HG03139 (cell line): ENCODE results near the gene CCDC170.
"Not testable (repeated sequence)": the region's sequence is repeated elsewhere in the genome, so short reads cannot be mapped to it uniquely, and the experiment has no call there.

ENCODE experiments used
- ATAC-seq: cut with Tn5 transposase; IDR thresholded peaks from one replicate; pipeline ENCODE4 v1.9.1; 2021; ENCODE audit not compliant: unreplicated experiment

Gene CCDC170, protein sequence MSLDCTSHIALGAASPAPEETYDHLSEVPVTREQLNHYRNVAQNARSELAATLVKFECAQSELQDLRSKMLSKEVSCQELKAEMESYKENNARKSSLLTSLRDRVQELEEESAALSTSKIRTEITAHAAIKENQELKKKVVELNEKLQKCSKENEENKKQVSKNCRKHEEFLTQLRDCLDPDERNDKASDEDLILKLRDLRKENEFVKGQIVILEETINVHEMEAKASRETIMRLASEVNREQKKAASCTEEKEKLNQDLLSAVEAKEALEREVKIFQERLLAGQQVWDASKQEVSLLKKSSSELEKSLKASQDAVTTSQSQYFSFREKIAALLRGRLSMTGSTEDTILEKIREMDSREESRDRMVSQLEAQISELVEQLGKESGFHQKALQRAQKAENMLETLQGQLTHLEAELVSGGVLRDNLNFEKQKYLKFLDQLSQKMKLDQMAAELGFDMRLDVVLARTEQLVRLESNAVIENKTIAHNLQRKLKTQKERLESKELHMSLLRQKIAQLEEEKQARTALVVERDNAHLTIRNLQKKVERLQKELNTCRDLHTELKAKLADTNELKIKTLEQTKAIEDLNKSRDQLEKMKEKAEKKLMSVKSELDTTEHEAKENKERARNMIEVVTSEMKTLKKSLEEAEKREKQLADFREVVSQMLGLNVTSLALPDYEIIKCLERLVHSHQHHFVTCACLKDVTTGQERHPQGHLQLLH

DNA sequence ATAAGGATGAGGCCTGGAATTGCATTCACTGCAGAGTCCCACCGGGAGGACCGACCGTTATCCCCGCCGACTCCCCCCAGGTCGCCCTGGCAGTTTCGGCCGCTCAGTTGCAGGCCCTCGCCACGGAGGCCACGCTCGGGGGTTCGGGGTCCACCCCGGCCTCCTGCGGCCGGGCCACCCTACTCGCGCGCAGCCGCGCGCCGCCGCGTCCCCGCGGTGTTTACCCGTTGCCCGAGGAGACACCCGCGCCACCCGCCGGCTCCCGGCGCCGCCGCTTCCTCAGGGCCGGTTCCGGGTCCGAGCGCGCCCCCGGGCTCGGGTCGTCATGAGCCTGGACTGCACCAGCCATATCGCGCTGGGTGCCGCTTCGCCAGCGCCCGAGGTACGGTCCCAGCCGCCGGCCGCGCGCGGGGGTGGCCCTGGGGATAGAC is at the start of gene CCDC170:
Gene CCDC170, plus strand, starts transcription at position 214 of the 431 bp plus-strand sequence. Its CDS starts 112 bp downstream, at position 326.
- ATAC-seq = no peak

DNA sequence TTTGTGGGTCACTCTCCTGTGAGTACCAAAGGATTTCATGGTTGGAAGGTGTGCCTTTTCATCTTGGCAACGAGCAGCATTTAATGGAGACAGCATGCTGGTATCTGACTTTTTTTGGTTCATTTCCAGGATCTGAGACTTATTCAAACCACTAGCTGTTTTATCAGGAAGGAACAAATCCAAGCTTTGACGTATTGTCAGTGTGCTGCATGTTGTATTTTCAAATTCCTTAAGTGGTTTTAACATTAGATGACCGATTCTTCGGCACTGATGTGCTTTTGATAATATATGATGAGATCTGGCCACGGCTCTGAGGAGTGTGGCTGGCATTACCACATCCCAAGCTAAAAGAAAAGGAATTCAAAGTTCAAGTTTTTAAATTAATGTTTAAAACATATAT is 48.3 kb upstream of the CCDC170 start:
- ATAC-seq = no peak

DNA sequence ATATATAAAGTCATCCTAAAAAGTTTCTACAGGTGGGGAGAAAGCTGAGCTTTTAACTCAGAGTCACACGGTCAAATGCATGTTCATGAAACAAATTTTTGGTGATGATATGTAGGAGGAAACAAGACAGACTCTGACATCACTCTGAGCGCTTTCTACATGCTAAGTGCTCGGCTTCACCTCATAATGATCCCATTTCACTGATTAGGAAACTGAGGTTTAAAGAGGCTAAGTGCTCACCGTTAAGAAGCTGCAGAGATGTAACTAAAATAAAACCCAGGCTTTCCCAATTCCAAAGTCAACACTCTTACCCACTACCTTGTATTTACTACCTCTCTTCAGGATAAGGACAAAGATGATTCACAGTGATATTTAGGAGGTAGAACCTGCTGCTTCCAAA is 46.6 kb upstream of the CCDC170 start:
- no peak for ATAC-seq

DNA sequence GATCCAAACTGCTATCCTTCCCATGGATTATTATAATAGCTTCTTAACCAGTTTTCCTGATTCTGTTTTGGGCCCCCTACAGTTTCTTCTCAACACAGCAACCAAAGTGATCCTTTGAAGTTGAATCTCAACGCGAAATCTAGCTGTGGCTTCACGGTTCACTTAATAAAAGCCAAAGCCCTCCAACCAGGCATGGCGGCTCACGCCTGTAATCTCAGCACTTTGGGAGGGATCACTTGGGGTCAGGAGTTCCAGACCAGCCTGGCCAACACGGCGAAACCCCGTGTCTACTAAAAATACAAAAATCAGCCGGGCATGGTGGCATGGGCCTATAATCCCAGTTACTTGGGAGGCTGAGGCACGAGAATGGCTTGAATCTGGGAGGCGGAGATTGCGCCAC is 45.2 kb upstream of the CCDC170 start:
- no peak for ATAC-seq

DNA sequence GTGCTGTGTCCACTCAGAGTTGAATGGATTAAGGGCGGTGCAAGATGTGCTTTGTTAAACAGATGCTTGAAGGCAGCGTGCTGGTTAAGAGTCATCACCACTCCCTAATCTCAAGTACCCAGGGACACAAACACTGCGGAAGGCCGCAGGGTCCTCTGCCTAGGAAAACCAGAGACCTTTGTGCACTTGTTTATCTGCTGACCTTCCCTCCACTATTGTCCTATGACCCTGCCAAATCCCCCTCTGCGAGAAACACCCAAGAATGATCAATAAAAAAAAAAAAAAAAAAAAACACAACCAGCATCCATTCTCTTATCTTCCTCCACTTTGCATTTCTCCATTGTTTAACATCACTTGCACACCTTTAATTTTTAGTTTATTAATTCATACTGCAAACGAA is 42.9 kb upstream of the CCDC170 start:
- ATAC-seq = not testable (repeated sequence)

DNA sequence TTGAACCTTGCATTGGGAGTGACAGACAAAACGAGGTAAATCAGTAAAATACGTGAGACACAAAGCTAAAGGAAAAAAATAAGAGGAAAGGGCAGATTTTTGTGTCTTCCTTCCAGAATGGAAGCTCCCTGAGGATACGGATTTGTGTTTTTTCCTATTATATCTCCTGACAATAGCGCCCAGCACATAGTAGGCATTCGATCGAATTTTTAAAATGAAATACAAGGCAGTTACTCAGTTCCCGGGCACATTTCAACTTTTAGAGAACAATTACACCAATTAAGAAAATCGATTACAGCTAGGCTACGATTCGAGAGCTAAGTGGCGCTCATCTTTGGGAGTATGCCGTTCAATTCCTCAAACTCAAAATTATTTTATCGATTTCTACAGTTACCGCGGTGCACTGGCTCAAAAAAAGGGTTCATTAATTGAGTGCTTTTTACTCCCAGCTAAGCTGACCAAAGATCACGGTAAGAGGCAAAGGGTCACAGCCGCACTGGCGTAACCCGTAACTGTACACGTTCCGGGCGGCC is 42.3 kb upstream of the CCDC170 start:
- ATAC-seq = no peak

DNA sequence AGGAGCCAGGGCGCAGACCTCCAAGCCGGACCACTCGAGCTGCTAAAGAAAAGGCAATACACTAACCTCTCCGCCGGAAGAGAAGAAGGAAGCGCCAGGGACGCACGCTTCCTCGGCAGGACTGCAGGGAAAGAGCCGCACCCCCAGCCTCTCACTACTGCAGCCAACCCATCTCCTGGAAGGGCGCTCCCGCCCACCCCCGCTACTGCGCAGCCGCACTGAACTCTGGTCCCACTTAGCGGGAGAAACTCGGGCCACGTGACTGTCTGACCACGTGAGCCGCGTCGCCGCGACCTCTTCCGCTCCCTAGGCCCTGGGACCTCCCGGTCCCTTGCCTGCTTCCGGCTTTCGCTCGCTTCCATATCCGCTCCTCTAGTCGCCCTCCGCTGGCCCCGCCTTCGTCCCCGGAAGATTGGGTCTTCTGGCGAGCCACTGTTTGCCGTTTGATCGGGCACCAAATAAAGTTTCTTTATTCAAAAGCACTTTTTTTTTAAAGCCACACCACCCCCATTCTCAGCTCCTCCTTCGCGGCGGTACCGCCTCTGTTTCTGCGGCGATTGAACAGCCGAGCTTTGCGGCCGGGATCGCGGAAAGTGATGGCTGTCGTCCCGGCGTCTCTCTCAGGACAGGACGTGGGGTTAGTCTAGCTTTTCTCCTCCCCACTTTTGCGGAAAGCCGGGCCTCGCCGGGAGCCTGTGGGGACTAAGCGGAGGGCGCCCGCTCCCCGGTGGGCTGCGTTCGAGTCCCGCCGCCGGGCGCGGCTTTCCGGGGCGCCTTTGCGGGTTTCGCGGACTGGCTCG is 41.7 kb upstream of the CCDC170 start, which contains the start of gene RMND1:
Gene RMND1, minus strand, starts transcription at position 177 of the 800 bp plus-strand sequence. CDS start 6,315 bp downstream, outside the sequence.
- ATAC-seq = peak; percentile 96

DNA sequence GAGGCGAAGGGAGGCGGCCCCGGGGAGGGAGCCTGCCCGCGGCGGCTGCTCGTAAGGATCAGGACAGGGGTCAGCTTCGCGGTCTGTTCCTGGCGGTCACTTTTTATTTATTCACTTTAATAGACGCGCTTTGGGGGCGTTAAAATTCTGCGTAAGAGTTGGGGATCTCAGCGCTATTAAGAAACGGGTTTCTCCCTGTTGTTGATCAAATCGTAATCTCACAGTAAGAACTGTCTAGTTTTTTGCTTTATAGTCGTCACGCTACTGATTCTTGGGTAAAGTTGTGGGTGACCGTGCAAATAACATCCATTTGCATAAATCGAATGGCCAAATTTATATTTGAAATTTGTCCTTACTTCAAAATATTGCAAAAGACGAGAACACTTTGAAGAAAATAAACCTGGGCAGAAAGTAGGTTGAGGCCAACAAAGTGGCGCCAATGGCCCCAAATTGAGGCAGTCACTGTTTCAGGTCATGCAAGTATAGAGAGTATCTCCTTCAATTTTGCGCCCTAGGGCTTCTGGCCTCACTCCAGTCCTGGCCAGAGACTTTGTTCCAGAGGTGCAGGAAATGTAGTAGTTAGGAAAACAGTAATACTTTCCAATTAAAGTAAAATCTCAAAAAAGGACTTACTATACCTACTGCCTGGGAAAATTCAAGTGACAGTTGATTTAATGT is 40.9 kb upstream of the CCDC170 start:
- no peak for ATAC-seq

DNA sequence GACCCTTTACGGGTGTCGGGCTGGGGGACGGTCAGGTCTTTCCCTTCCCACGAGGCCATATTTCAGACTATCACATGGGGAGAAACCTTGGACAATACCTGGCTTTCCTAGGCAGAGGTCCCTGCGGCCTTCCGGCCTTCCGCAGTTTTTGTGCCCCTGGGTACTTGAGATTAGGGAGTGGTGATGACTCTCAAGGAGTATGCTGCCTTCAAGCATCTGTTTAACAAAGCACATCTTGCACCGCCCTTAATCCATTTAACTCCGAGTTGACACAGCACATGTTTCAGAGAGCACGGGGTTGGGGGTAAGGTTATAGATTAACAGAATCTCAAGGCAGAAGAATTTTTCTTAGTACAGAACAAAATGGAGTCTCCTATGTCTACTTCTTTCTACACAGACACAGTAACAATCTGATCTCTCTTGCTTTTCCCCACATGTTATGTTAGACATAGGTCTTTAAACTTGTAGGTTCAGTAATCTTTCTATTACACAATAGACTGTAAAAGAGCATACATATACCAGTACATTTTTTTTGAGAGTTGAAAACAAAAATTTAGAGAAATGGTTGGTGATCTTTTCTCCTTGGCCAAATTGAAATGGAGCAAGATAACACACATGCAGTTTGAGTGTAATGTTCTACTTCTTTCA is 37.9 kb upstream of the CCDC170 start:
- ATAC-seq = not testable (repeated sequence)

DNA sequence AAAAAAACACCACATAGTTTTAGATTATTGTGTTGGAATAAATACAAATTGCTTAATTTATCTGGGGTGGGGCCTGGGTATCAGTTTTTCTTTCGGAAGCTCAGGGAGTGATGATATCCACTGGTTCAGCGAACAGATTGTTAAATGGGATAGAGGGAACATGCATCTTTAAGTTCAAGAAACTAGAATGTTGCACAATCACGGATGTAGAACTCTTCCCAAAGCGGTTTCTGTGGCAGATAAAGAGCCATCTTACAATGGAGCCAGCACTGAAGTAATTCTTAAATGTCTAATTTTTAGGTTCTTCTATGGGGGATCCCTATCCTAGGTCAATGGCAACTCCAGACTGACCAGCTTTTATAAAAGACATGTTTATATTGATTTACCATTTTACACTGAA is 32.1 kb upstream of the CCDC170 start:
- ATAC-seq = no peak

DNA sequence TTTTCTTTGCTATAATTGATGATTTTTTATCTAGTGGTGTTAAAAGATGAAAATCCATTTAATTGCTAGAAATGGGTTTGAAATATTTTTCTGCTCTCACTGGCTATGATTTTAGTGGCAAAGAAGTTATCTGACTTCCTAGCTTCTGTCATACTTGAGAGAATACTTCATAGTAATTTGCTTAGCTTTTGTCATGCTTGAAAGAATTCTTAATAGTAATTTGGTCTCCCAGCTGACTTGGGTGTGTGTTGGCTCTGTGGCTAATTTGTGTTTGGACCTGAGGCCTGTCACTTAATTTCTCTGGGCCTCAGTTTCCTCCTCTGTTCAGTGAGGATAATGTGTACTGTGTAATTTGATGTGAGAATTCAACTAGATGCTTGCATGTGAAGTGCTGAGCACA is 29.1 kb upstream of the CCDC170 start:
- ATAC-seq = no peak

DNA sequence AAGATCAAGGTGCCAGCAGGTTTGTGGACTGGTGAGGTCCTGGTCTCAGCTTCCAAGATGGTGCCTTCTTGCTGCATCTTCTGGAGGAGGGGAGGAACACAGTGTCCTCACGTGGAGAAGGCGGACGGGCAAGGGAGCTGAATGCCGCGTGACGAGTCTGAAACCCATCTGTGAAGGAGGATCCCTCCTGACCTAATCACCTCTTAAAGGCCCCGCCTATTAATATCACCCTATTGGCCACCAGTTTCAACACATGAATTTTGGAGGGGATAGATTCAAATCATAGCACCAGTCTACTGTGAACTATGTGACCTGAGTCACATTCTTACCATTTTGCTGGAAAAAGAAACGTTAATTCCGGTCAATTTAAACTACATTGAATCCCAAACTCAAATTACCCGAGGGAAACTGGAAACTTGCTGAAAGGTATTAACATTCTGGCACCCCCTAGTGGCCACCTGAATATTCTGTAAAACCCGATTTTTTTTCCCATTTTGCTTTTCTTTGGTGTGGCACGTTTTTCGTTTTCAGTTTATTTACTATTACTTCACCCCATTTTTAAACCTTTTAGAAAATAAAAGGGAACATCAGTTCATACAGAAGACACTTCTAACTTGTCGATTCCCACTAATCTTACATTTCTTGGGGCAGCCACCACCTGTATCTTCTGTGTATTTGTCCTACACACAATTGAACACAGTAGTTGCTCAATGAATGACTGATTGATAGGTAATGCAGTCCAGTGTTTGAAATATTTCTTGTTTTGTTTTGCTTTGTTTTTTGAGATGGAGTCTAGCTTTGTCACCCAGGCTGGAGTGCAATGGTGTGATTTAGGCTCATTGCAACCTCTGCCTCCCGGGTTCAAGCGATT is 17.9 kb upstream of the CCDC170 start:
- no peak for ATAC-seq

DNA sequence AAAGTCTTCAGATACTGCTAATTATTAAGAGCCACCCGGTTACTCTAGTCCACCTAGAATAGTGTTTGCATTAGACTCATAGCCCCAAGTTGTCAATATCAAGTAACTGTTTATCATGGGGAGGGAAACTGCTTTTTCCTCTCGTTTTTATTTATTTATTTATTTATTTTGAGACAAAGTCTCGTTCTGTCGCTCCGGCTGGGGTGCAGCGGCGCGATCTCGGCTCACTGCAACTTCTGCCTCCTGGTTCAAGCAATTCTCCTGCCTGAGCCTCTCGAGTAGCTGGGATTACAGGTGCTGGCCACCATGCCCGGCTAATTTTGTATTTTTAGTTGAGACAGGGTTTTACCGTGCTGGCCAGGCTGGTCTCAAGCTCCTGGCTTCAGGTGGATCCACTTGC is 16.1 kb upstream of the CCDC170 start:
- ATAC-seq = no peak

DNA sequence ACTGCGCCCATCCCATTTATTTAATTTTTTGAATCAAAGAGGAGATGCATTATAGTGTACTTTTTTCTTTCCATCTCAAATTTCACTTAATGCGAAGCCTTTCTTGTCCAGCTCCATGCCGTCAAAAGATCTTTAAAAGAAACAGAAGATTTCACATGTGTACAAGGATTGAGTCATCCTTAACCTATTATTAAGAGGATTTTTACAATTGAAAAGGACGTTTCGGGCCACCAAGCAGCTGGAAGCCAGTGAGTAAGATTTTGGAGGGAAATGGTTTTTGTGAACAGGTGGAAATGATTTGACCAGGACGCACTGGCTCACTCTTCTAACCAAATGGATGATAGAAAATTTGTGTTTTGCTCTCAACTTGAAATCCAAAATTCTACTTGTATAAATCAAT is 15.1 kb upstream of the CCDC170 start:
- no peak for ATAC-seq

DNA sequence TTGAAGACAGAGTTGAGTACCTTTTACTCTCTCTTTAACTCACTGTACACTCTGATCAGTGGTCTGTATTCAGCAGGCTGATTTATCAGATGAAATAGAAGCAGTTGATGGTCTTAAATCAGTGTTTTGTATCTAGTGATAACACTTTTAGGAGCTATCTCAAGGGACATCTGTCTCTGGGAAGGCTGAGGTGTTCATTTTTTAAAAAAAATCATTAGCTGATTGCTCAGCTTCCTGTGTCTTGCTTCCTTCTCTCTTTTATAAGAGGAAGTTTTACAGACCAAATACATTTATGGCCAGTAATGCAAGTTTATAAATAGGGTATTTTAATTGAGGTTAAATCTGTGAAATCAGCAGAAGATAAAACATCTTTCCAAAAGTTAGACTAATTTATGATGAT is 12.0 kb upstream of the CCDC170 start:
- ATAC-seq = no peak

DNA sequence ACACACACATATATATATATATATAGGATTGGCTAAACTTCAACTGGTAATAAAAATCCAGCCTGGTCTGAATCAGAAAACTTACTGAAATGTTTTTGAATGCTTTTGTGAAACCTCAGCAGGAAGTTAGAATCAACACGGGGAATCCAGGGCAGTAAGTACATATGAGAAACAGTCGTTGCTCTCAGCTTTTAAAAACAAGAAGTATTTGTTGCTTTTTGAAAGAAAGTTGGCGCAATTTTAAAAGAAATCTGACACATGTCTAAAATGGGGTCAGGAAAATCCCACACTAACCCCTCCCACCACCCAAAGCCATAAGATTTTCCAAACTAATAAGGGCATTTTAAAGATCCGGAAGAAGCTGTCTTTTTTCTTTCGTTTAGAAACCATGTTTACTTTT is 11.5 kb upstream of the CCDC170 start:
- no peak for ATAC-seq

DNA sequence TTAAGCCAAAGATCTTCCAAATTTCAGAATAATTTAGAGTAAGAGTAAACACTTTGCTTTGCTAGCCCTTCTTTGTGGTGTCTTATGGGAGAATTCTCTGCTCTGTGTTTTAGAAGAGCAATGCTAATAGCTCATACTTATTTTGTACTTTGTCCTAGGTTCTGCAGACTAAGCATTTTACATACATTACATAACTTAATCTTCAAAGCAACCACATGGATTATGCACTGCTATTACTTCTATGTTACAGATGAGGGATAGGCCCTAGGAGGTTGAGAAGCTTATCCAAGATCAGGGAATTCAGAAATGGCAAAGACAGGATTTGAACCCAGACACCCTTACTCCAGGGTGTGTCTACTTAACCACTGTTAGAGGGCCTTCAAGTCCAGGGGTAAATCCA is 9.8 kb upstream of the CCDC170 start:
- no peak for ATAC-seq

DNA sequence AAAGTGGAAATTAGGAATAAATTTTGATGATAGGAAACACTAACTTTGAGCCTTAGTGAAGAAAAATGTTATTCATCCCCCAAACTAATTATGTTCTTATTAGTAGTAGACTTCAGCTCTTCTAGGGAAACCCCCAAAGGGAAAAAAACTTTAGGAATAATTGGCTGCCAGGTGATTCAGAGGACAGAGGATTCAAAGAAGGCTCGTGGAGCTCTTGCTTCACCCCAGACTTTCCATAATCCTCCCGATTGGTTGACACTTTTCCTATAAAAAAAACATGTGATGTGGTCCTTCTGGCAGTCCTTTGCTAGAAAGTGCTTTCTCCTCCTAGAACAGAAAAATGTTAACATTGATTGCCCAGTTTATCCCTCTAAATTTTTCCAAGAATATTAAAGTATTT is 5.6 kb upstream of the CCDC170 start:
- ATAC-seq = no peak

DNA sequence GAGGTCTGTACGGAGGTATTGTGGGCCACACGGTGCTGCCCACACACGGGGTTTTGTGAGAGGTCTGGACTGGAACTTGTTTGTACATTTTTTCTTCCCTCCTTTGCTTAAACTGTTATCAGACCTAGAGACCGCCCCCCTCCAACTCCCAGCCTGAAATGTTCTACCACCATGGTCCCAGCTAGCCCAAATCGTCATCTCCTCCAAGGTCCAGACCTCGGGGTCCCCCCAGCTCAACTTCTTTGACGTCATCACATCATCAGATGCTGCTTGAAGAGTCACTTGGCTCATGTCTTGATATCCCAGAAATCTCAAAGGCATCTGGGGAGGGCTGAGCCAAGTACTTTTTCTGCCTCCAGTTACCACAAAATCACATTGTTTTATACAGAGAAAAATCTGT is 2.8 kb upstream of the CCDC170 start:
- ATAC-seq = no peak
